Stimulated activated CD4-positive, alpha-beta T cell treated with anti-CD3 and anti-CD28 coated beads, Interleukin-4, amount 100 ng/mL, for 24 hours (primary cell): Measurements from ENCODE around the gene NEAT1.
"Not testable (repeated sequence)": the region's sequence is repeated elsewhere in the genome, so short reads cannot be mapped to it uniquely, and the experiment has no call there.

Source experiments
- DNase-seq: peaks from one replicate; pipeline ENCODE4 v3.0.0-alpha.2; 2020

The NEAT1 gene

GRCh38 chr11:65435411-65435931, 12.9 kb downstream of the NEAT1 start:
- no peak for DNase-seq

GRCh38 chr11:65435981-65436411, 13.4 kb downstream of the NEAT1 start:
- DNase-seq: no peak

- no peak for DNase-seq
Measured at GRCh38 chr11:65436412-65437032, 13.9 kb downstream of the NEAT1 start.

GRCh38 chr11:65437436-65438227, 15.0 kb downstream of the NEAT1 start:
- DNase-seq: no peak

GRCh38 chr11:65438257-65439151, 15.9 kb downstream of the NEAT1 start:
- DNase-seq: no peak

GRCh38 chr11:65439331-65440181, 17.0 kb downstream of the NEAT1 start:
- no peak for DNase-seq

GRCh38 chr11:65440831-65441499, 18.4 kb downstream of the NEAT1 start:
- no peak for DNase-seq

- no peak for DNase-seq
Measured at GRCh38 chr11:65442842-65443331, 20.3 kb downstream of the NEAT1 start.

- DNase-seq: no peak
Measured at GRCh38 chr11:65444314-65445051, 21.9 kb downstream of the NEAT1 start.

- no peak for DNase-seq
Measured at GRCh38 chr11:65445101-65445603, 22.6 kb downstream of the NEAT1 start.

- no peak for DNase-seq
Measured at GRCh38 chr11:65445604-65446445, 23.2 kb downstream of the NEAT1 start.

- no peak for DNase-seq
Measured at GRCh38 chr11:65446446-65447277, 24.1 kb downstream of the NEAT1 start.

GRCh38 chr11:65448074-65448417, 25.4 kb downstream of the NEAT1 start:
- no peak for DNase-seq

GRCh38 chr11:65448418-65449105, 26.0 kb downstream of the NEAT1 start:
- no peak for DNase-seq

- DNase-seq: not testable (repeated sequence)
Measured at GRCh38 chr11:65451301-65451700, 28.7 kb downstream of the NEAT1 start.

- not testable (repeated sequence) for DNase-seq
Measured at GRCh38 chr11:65452259-65452658, 29.7 kb downstream of the NEAT1 start.

GRCh38 chr11:65452806-65453490, 30.4 kb downstream of the NEAT1 start:
- DNase-seq: no peak
